ENCODE measurements around the gene LRSAM1. TPM values are rescaled to one million over a fixed set of nuclear protein-coding genes. Genes with fewer than 3 reads are reported as not detected.

Gene LRSAM1
- total and polyA plus RNA-seq, 9 of the 15 experiments (the other 6 are each of a cell fraction or from before 2014, with no cell fraction given): 0.07 to 16.2 (median 4.7) TPM

GRCh38 chr9:127503947-127504886, 52.9 kb downstream of the LRSAM1 start:
- peak; percentile 65 for FAIRE-seq
- POLR2A ChIA-PET: interaction anchor here (0.7 to 2.2 kb wide), 3 partner anchors 30 to 90 kb away, joined by 3 to 6 read pairs (median 3); no protein-coding TSS in a partner anchor
- no peaks in the 10 kb centered on the region for H3K79me2 ChIP-seq (ENCODE audit: control insufficient read depth, insufficient read depth, low read length)
- TF ChIP-seq CC2D1A (IDR thresholded peaks at IDR 0.05) (peak; percentile 74), MYC (IDR thresholded peaks at IDR 0.05; ENCODE audit: low read depth, low read length) (0 out of 2 replicates have a peak, but pooled peaks have one; percentile 27), MYC (CRISPR knock-in tag; IDR thresholded peaks at IDR 0.05; ENCODE audit: borderline replicate concordance, low read depth) (no peak), HDGF (IDR thresholded peaks at IDR 0.05) (no peak), DEAF1 (CRISPR knock-in tag; IDR thresholded peaks at IDR 0.05) (peak; percentile 85), BHLHE40 (IDR thresholded peaks at IDR 0.05; ENCODE audit: low read length) (0 out of 2 replicates have a peak, but pooled peaks have one; percentile 13), CBX1 (IDR thresholded peaks at IDR 0.05; ENCODE audit: low read depth) (no peak), RAD21 (CRISPR knock-in tag; conservative IDR thresholded peaks at IDR 0.05 in 1 of 2, IDR thresholded peaks at IDR 0.05 in 1 of 2) (peak; percentile 90 to 95), REST (IDR thresholded peaks at IDR 0.05; ENCODE audit: borderline replicate concordance) (peak; percentile 90), REST (CRISPR knock-in tag; IDR thresholded peaks at IDR 0.05; ENCODE audit: low read depth) (no peak), ZFX (CRISPR knock-in tag; IDR thresholded peaks at IDR 0.05) (peak; percentile 28; the same call in 1 of the 2 replicates)

More at GRCh38 chr9:127503947-127504886, 52.9 kb downstream of the LRSAM1 start:
- no TSS peak for BruUV-seq (replicated peaks)
- H4K20me1 ChIP-seq (replicated peaks; ENCODE audit: control insufficient read depth, insufficient read depth, low read length): no peaks in the 10 kb centered on the region
- no peak overlapping the region for H2AFZ ChIP-seq (ENCODE audit: low read depth, low read length)
- intact Hi-C loops (cut with micrococcal nuclease): loop anchor here (1.0 to 10.0 kb wide), 3 partner anchors 82 to 411 kb away; partner anchors contain the start of genes ST6GALNAC4 and TOR2A
- H3K9ac ChIP-seq (ENCODE audit: insufficient read depth in 1 of 2, low read depth in 2 of 2, low read length in 2 of 2): peak overlapping the region in 1 of 2 experiments; percentile 23; a peak in 1 of 4 replicates
- ATAC-seq: peak; percentile 94
- H3K9me1 ChIP-seq (ENCODE audit: control insufficient read depth, insufficient read depth, low read length): no peaks in the 10 kb centered on the region
- H3K36me3 ChIP-seq (ENCODE audit: control insufficient read depth, insufficient read depth, low read length): peaks cover 58% of the 10 kb centered on the region; the same call in 2 of the 3 replicates
- H3K9me3 ChIP-seq (replicated peaks; ENCODE audit: control insufficient read depth, insufficient read depth, low read depth, low read length): no peaks in the 10 kb centered on the region
- no peaks in the 10 kb centered on the region for H3K27me3 ChIP-seq (ENCODE audit: control insufficient read depth in 2 of 2, insufficient read depth in 2 of 2, low read length in 2 of 2)
- H3K27ac ChIP-seq (ENCODE audit: extremely low read depth, low read depth, low read length): no peak overlapping the region
- in situ Hi-C loops (cut with MboI): loop anchor here (5.0 kb wide), 4 partner anchors 83 to 423 kb away; partner anchors contain the start of genes AK1 and TOR2A
- no peak overlapping the region for H3K4me3 ChIP-seq
- CTCF ChIA-PET (ENCODE audit: low intra/inter-chr PET ratio): interaction anchor here (0.6 to 4.5 kb wide), 6 partner anchors 69 to 417 kb away, joined by 3 to 50 read pairs (median 4); partner anchors contain the start of gene TOR2A
- WGBS (ENCODE audit: insufficient coverage, low coverage, missing lambda C conversion rate): 52% methylated on average over 24 of the region's 25 CpGs
- DNase-seq (ENCODE audit: extremely low read depth in 1 of 4, low spot score in 3 of 4): peak; percentile 68 to 87 (median 76)
- H3K4me1 ChIP-seq (replicated peaks in 1 of 2; ENCODE audit: control insufficient read depth in 2 of 2, insufficient read depth in 2 of 2, low read length in 2 of 2): peaks cover 15 to 63% of the 10 kb centered on the region in 2 experiments
- no peak overlapping the region for H3K4me2 ChIP-seq (ENCODE audit: insufficient read depth, low read length)

Measured in K562 (cell line).